GM11168 (cell line): ENCODE data around the gene TMC2.

ENCODE experiments used
- in situ Hi-C: fragments of 300-500 bp; cut with MboI; formaldehyde crosslinking; loops from one replicate; pipeline ENCODE4 v1.12.0; 2022; ENCODE audit warnings: low sequenced_read_pairs; ENCODE audit not compliant: unreplicated experiment

Gene TMC2

DNA sequence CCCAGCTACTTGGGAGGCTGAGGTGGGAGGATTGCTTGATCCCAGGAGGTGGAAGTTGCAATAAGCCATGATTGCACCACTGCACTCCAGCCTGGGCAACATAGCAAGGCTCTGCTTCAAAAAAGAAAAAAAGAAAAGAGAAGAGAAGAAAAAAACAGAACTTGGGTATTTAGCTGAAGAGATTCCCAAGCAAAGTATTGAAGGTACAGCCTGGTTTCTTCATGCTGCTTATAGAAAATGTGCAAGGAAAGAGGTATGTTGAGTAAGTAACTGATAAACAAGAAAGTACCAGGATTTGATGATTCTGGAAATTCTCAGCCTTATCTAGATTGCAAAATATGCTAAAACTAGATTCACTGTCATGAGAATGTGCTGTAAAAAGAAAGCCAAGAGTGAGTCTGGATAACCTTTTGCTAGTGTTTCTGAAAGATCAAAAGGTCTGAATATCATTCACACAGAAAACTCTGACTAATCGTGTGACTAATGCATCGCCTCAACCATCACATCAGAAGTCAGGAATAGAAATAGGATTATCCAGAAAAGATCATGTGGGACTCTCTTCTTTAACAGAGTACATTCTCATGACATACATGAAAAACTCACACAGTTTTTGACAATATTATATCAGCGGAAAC lies 83.7 kb downstream of the TMC2 start:
- in situ Hi-C loops, result no loop called here

DNA sequence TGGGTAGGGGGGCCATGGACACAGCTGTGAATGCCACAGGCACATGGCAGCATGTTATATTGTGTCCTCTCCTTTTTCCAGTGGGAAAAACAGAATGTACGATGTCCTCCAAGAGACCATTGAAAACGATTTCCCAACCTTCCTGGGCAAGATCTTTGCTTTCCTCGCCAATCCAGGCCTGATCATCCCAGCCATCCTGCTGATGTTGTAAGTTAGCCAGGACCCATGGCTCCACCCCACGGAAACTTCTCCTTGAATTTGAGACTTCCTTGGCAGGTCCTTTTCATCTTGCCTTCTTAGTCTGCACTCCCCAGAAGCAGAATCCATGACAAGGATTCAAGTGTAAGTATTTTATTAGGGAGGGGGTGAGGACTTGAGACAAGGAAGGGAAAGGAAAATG lies 87.8 kb downstream of the TMC2 start:
- in situ Hi-C loops, result no loop called here

DNA sequence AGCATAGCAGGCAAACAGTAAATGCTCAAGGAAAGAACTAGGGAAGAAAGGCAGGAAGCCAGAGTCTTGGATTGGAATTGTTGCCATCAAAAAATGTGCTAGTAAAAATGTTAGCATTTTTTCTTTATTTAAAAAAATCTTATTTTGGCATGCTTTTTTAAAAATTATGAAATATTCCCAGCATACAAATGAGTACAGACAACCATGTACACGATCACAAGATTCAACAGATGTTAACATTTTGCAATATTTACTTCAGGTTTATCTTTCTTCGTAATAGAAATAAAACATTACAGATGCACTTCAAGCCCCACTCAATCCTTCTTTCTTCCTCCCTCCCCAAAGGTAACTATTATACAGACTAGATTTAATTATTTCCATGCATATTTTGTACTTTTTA lies 88.7 kb downstream of the TMC2 start:
- in situ Hi-C loops, result no loop called here

DNA sequence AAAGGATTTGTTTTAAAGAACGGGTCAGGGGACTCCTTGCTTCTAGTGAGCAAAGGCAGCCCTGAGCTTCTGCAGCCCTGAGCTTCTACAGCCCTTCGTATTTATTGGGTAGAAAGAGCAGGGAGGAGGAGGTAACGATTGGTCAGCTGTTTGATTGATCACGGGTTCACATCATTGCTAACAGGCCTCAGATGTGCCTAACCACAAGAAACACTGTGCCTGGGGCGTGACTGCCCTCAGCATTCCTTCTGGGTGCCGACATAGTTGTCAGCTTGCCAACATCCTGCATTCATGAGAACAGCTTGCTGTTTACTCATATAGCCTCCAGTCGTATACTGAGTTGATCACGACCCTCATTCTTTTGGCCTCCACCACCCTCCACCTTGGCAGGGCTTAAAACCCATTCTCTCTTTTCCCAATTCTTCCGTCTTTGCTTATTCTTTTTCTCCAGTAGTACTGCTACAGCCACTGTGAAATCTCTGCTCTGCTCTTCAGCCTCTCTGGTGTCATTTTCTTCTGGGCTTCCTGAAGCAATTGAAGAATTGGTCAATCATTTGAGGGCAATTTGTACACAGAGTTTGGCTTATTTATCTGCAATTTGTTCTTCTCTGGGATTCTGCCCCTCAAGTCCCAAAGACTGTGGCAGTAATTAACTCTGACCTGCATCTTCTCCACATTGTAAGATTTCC lies 90.6 kb downstream of the TMC2 start:
- in situ Hi-C loops, result no loop called here

DNA sequence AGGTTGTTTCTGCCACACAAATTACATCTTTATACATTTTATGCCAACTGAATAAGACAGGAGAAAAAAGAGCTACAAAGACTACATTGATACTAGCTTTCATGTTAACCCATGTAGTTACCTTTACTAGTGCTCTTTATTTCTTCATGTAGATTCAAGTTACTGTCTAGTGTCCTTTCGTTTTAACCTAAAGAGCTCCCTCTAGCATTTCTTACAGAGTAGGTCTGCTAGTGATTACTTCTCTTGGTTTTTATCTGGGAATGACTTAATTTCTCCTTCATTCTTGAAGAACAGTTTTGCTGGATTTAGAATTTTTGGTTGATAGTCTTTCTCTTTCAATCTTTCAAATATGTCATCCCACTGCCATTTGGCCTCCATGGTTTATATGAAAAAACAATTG lies 94.9 kb downstream of the TMC2 start:
- in situ Hi-C loops, result no loop called here

DNA sequence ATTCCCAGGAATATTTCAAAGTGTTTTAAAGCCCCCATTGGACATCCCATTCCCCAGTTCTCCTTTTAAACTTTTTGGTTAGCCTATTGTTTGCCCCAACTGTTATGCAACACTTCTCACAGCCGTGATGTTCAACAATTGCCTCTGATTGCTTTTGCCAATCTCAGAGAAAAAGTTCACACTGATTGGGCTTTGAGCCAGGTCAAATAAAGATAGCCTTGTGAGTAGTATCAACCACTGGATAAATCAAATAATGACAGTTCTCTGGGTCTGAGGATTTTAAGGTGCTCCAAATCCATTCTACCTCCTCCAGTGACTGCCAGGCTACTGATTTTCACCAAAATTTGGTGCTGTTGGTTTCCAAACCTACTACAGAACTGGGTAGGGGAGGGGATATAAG lies 97.0 kb downstream of the TMC2 start:
- in situ Hi-C loops, result no loop called here

DNA sequence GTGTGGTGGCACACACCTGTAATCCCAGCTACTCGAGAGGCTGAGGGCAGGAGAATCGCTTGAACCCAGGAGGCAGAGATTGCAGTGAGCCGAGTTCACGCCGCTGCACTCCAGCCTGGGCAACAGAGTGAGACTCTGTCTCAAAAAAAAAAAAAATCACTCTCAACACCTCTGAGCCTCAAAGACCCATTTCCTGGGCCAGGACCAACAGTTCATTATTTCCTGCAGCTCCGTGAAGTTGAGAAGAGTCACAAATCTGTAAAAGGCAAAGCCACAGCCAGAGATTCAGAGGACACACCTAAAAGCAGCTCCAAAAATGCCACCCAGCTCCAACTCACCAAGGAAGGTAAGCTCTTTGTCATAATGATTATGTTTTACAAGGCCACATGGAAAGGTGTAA lies 100.9 kb downstream of the TMC2 start:
- in situ Hi-C loops, result no loop called here

DNA sequence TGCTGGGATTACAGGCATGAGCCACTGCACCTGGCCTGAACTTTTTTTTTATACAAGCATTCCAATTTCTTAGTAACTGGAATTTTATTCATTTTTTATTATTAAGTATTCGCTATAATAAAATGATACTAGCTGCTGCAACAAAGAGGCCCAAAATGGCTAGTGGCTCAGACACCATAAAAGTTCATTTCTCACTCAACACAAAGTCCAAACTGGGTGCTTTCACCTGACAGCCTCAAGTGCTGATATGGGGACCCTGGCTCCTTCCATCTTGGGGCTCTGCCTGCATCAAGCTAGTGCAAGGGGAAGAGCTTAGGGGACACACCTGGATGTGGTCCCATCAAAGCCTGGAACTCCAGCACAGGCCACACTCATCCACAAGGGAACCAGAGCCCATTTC lies 103.9 kb downstream of the TMC2 start:
- in situ Hi-C loops, result no loop called here

DNA sequence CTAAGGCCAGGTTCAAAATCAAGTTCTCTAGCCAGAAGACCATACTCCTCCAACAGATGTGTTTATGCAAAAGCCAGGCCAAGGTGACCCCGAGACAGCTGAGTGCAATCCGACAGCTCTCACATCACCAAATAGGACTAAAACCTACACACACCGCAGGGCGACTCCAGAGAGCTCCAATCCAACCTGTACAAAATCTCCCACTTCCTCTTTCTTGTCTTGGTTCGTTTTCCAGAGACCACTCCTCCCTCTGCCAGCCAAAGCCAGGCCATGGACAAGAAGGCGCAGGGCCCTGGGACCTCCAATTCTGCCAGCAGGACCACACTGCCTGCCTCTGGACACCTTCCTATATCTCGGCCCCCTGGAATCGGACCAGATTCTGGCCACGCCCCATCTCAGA lies 104.5 kb downstream of the TMC2 start:
- in situ Hi-C loops, result no loop called here

DNA sequence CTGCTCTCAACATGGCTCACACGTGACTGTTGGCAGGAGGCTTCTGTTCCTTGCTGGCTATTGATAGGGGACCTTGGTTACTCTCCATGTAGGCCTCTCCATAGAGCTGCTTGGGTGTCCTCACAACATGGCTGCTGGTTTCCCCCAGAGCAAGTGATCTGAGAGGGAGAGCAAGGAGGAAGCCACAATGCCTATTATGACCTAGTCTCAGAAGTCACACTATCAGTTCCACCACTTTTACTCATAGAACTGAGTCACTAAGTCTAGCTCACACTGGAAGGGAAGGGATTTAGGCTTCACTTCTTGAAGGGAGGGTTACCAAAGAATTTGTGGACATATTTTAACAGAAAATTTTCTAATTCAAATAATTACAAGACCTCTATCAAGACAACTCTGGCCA lies 107.3 kb downstream of the TMC2 start:
- in situ Hi-C loops, result no loop called here

DNA sequence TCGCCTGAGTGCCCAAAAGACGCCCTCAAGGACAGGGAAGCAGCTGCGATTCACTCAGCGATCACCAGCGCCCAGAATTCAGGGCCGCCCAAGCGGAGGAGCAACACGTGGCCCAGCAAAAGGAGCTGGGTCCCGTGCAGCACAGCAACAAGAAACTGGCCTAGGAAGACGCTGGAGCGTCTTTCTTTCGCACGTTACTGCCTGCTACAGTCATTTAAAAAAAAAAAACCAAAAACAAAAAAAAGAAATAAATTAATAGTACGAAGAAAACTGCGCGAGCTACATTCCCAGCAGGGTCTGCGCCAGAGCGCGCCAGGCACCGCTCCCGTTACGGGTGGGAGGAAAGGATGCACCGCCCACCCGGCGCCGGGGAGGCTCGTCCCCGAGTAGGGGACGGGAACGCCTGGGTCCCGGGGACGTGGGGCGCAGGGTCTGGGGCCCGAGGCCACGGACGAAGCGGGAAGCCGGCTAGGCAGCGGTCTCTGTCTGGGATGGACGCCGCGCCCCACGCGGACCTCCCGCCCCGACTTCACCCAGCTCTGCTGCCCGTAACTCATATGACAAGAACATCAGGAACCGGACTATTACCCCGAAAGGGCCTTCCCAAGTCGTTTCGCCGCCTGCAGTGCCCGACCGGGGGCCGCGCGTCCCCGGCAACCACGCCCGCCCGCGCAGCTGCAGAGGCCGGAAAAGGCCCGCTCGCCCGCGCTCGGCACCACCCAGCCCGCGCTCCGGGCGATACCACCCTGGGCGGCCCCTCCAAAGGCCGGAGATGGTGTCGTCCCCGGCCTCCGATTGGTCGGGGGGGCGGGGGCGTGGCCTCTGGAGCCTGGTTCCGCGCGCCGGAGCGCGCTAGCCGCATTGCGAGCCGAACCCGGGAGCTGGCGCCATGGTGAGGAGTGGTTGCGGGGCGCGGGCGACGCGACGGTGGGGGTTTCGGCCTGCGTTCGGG lies 115.7 kb downstream of the TMC2 start, which contains the start of gene NOP56:
Gene NOP56 (plus strand): TSS at position 861 of the 952 bp plus-strand sequence. CDS start 29 bp downstream, at position 890.
- in situ Hi-C loops, result no loop called here

DNA sequence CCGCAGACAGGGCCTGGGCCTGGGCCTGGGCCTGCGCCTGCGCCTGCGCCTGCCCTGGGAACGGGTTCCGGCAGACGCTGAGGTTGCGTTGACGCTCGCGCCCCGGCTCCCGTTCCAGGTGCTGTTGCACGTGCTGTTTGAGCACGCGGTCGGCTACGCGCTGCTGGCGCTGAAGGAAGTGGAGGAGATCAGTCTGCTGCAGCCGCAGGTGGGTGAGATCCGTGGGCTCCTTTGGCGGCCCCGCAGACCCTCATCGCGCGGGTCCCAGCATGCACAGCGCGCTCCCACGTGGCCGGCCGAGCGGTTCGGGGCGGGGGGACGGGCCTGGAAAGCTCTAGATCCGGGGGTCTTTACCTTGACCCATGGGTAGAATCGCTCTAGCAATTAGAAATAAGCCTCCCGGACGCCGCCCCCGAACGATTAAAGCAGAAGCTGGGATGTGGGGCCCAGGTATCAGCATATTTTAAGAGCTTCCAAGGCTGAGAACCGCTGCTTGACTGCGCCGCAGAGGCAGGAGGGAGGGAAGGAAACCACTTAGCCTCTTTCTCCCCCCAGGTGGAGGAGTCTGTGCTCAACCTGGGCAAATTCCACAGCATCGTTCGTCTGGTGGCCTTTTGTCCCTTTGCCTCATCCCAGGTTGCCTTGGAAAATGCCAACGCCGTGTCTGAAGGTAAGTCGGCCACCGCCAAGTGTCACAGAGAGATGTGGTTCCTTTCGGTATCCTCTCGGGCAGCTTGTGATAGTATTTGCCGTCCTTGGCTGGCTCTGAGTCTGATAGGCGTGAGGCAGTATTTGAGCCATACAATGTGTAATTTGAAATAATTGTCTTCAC lies 116.6 kb downstream of the TMC2 start:
- in situ Hi-C loops, result no loop called here

DNA sequence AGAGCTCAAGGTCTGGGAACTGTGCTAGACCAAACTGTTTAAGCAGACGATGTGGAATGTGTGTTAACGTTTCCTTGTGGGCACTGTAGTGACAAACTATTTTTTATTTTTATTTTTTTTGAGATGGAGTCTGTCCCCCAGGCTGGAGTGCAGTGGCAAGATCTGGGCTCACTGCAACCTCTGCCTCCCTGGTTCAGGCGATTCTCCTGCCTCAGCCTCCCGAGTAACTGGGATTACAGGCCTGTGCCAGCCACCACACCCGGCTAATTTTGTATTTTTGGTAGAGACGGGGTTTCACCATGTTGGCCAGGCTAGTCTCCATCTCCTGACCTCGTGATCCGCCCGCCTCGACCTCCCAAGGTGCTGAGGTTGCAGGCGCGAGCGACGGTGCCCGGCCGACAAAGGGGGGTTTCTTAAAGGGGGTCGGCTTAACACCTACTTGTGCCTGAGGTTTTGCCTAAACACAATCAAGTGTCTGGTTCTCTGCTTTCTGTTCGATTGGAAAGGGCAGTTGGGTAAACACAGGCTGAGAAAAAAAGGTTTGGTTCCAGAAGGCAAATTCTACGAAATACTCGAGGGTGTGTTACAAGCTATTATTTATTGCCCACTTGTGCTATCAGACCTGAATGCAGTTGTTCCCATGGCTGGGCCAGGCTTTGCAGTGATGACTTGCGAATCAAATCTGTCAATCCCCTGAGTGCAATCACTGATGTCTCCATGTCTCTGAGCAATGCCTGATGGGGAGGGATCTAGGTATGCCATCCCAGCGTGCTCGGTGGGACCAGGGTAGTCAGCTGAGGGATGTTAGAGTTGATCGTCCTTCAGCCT lies 117.4 kb downstream of the TMC2 start:
- in situ Hi-C loops, result no loop called here

DNA sequence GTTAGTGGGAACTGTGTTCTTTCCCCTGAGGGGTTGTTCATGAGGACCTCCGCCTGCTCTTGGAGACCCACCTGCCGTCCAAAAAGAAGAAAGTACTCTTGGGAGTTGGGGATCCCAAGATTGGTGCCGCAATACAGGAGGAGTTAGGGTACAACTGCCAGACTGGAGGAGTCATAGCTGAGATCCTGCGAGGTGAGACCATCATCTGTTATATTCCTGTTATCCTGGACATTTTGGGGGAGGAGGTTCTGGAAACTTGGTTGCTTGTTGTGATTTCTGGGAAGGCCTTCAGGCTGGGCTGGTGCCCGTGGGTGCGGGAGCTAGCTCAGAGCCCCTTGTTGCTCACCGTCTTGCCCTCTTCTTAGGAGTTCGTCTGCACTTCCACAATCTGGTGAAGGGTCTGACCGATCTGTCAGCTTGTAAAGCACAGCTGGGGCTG lies 118.0 kb downstream of the TMC2 start:
- in situ Hi-C loops, result no loop called here

DNA sequence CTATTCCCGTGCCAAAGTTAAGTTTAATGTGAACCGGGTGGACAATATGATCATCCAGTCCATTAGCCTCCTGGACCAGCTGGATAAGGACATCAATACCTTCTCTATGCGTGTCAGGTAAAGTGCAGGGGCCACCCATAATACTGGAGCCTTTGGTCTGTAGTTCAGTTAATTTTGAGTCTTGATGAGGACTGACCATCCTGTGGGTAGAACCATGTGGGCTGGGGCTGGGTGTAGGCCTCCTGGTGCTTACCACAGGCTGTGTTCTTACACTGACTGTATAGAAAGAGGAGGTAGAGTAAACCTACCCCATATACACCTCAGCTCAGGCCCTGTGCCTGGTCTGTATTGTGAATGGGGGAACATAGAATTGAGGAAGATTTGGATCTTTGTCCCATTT lies 118.5 kb downstream of the TMC2 start:
- in situ Hi-C loops, result no loop called here

DNA sequence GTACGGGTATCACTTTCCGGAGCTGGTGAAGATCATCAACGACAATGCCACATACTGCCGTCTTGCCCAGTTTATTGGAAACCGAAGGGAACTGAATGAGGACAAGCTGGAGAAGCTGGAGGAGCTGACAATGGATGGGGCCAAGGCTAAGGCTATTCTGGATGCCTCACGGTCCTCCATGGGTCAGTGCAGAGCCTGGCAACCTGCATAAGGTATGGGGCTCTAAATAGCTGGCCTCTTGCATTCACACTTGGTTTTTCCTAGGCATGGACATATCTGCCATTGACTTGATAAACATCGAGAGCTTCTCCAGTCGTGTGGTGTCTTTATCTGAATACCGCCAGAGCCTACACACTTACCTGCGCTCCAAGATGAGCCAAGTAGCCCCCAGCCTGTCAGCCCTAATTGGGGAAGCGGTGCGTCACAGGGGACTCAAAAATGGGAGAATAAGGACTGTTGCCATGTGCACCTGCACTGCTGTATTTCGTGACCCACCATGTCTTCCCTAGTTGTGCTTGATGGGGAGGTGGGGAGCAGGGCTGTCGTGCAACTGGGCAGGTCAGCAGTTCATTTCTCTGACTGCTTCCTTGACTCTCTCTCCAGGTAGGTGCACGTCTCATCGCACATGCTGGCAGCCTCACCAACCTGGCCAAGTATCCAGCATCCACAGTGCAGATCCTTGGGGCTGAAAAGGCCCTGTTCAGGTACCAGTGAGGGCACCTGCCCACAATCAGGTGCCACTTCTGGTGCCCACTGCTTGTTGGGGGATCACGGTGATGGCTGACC lies 119.2 kb downstream of the TMC2 start:
- in situ Hi-C loops, result no loop called here

DNA sequence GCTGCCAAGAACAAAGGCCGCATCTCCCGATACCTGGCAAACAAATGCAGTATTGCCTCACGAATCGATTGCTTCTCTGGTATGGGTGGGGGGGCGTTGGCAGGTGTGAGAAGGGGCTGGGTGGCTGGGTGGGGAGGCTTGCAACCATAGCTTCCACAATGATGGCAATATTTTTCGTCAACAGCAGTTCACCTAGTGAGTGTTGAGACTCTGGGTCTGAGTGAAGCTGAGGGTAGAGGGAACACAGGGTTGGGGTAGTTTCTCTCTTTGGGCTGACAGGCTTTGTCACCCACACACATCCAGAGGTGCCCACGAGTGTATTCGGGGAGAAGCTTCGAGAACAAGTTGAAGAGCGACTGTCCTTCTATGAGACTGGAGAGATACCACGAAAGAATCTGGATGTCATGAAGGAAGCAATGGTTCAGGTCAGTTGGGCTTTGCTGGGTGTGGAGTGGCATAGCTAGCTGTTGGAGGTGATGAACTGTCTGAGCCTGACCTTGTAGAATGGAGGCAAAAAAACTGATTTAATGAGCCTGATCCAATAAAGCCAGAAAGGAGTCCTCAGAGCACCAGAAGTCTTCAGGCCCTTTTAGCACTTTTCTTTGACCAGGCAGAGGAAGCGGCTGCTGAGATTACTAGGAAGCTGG lies 120.2 kb downstream of the TMC2 start:
- in situ Hi-C loops, result no loop called here

DNA sequence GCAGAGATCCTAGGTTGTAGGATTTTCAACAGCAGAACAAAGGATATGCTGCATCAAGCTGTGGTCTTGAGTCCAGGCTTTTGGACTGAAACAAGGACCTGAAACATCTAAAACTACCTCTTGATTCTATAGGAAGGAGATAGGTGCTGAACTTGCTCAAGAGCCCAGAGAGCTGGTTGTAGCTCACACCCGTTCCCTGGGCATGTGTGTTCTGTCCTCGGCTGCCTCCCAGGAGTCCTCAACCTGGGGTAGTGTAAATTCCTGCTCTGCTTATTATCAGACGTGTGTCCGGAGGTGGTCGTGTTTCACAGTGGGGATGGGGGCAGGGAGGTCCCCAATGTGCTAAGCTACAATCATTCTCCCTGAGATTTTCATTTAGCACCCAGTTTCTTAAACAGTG lies 120.9 kb downstream of the TMC2 start:
- in situ Hi-C loops, result no loop called here
